ENCODE data around the gene RHOC. TPM values are rescaled to one million over a fixed set of nuclear protein-coding genes. Genes with fewer than 3 reads are reported as not detected.

The RHOC gene
- total RNA-seq, 4 donors from 2014 or later = 222 to 374 (median 324) TPM

- TF ChIP-seq EP300 (IDR thresholded peaks at IDR 0.05) = no peak
- TF ChIP-seq CTCF (IDR thresholded peaks at IDR 0.05) = no peak
- TF ChIP-seq POLR2AphosphoS5 (IDR thresholded peaks at IDR 0.05) = no peak
- TF ChIP-seq POLR2A (IDR thresholded peaks at IDR 0.05; ENCODE audit: low read depth) = no peak
- H3K36me3 ChIP-seq = peaks cover 0 to 5% (median 0%) of the 10 kb centered on the region in 4 donors
- WGBS = 84% methylated on average over 11 of the region's 11 CpGs
- no peaks in the 10 kb centered on the region for H3K27me3 ChIP-seq
- no peak for DNase-seq (ENCODE audit: extremely low spot score)
- H3K4me1 ChIP-seq = peaks cover 22 to 42% (median 31%) of the 10 kb centered on the region in 4 donors
- no peaks in the 10 kb centered on the region for H3K9me3 ChIP-seq
- intact Hi-C loops (cut with DNase I) = loop anchor here (10.0 kb wide), 1 partner anchor 333 kb away; no protein-coding TSS in a partner anchor
- H3K27ac ChIP-seq (replicated peaks in 1 of 4) = no peak overlapping the region
- no peak overlapping the region for H3K4me3 ChIP-seq
Observed at GRCh38 chr1:112711670-112712069, 4.7 kb upstream of the RHOC start.

DNA sequence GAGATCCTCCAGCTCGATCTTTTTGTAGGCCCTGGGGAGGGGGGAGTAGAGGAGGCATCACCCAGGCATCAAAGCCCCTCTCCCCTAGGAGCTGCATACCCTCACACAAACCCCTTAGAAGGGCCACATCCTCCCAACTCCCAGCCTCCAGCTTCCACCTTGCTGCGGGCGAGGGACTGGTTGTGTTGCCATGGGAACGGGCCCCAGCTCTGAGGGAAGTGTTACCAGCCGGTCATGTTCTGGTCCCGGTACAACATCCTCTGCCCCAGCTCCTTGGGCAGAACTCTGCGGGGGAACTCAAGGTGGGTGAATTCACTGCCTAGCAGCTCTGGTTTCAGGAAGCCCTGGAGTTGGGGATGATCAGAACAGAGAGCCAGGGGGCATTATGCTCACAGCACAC is 4.1 kb upstream of the RHOC start:
- TF ChIP-seq POLR2AphosphoS5 (IDR thresholded peaks at IDR 0.05) = no peak
- no peak for TF ChIP-seq EP300 (IDR thresholded peaks at IDR 0.05)
- no peak for TF ChIP-seq POLR2A (IDR thresholded peaks at IDR 0.05; ENCODE audit: low read depth)
- no peak for TF ChIP-seq CTCF (IDR thresholded peaks at IDR 0.05)
- WGBS = 78% methylated on average over 6 of the region's 7 CpGs
- no peak for DNase-seq (ENCODE audit: extremely low spot score)
- Histone ChIP-seq H3K27me3 (no peaks in the 10 kb centered on the region), H3K36me3 (peaks cover 0 to 5% (median 0%) of the 10 kb centered on the region in 4 donors), H3K4me3 (no peak overlapping the region), H3K4me1 (peaks cover 22 to 36% (median 30%) of the 10 kb centered on the region in 4 donors), H3K9me3 (no peaks in the 10 kb centered on the region), H3K27ac (replicated peaks in 1 of 4) (no peak overlapping the region)
- intact Hi-C loops (cut with DNase I) = loop anchor here (10.0 kb wide), 1 partner anchor 334 kb away; no protein-coding TSS in a partner anchor

GRCh38 chr1:112710586-112710985 is 3.7 kb upstream of the RHOC start:
- intact Hi-C loops (cut with DNase I) = loop anchor here (10.0 kb wide), 1 partner anchor 334 kb away; no protein-coding TSS in a partner anchor
- H3K4me1 ChIP-seq = peaks cover 26 to 36% (median 30%) of the 10 kb centered on the region in 4 donors
- no peak overlapping the region for H3K27ac ChIP-seq (replicated peaks in 1 of 4)
- WGBS = 95% methylated on average over 3 of the region's 3 CpGs
- TF ChIP-seq CTCF (IDR thresholded peaks at IDR 0.05) = no peak
- no peak for TF ChIP-seq POLR2AphosphoS5 (IDR thresholded peaks at IDR 0.05)
- no peak for TF ChIP-seq EP300 (IDR thresholded peaks at IDR 0.05)
- no peak for TF ChIP-seq POLR2A (IDR thresholded peaks at IDR 0.05; ENCODE audit: low read depth)
- H3K9me3 ChIP-seq = no peaks in the 10 kb centered on the region
- H3K4me3 ChIP-seq = no peak overlapping the region
- DNase-seq (ENCODE audit: extremely low spot score) = no peak
- peaks cover 0 to 5% (median 0%) of the 10 kb centered on the region in 4 donors for H3K36me3 ChIP-seq
- no peaks in the 10 kb centered on the region for H3K27me3 ChIP-seq

- peaks cover 30 to 39% (median 32%) of the 10 kb centered on the region in 4 donors for H3K4me1 ChIP-seq
- 90% methylated on average over 7 of the region's 7 CpGs for WGBS
- no peak overlapping the region for H3K27ac ChIP-seq (replicated peaks in 1 of 4)
- no peaks in the 10 kb centered on the region for H3K9me3 ChIP-seq
- peaks cover 0 to 5% (median 0%) of the 10 kb centered on the region in 4 donors for H3K36me3 ChIP-seq
- TF ChIP-seq CTCF (IDR thresholded peaks at IDR 0.05) (no peak), POLR2AphosphoS5 (IDR thresholded peaks at IDR 0.05) (no peak), POLR2A (IDR thresholded peaks at IDR 0.05; ENCODE audit: low read depth) (no peak), EP300 (IDR thresholded peaks at IDR 0.05) (no peak)
- H3K4me3 ChIP-seq = no peak overlapping the region
- no peaks in the 10 kb centered on the region for H3K27me3 ChIP-seq
- intact Hi-C loops (cut with DNase I) = loop anchor here (10.0 kb wide), 1 partner anchor 335 kb away; no protein-coding TSS in a partner anchor
- no peak for DNase-seq (ENCODE audit: extremely low spot score)
Observed at GRCh38 chr1:112710159-112710558, 3.2 kb upstream of the RHOC start.

DNA sequence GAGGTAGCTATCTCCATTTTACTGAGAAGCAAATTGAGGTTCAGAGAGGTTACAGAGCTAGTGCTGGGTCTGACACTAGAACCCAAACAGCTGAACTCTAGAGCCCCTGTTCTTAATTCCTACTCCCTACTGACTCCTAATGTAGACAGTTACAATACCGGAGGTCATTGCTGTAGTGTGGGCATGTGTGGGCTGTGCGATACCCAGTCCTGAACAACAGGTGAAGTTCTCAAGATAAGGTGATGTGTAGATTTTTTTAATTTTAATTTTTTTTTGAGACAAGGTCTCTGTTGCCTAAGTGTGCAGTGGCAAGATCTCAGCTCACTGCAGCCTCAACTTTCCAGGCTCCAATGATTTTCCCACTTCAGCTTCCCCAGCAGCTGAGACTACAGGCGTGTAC is 1.6 kb upstream of the RHOC start:
- H3K4me1 ChIP-seq = peaks cover 30 to 39% (median 33%) of the 10 kb centered on the region in 4 donors
- 98% methylated on average over 3 of the region's 3 CpGs for WGBS
- no peak overlapping the region for H3K4me3 ChIP-seq
- intact Hi-C loops (cut with DNase I) = loop anchor here (5.0 to 10.0 kb wide), 3 partner anchors 36 to 316 kb away; partner anchors contain the start of gene MOV10
- H3K36me3 ChIP-seq = peaks cover 0 to 12% (median 2%) of the 10 kb centered on the region in 4 donors
- no peaks in the 10 kb centered on the region for H3K9me3 ChIP-seq
- TF ChIP-seq POLR2AphosphoS5 (IDR thresholded peaks at IDR 0.05) = no peak
- no peak for TF ChIP-seq CTCF (IDR thresholded peaks at IDR 0.05)
- no peak for TF ChIP-seq EP300 (IDR thresholded peaks at IDR 0.05)
- no peak for TF ChIP-seq POLR2A (IDR thresholded peaks at IDR 0.05; ENCODE audit: low read depth)
- no peak overlapping the region for H3K27ac ChIP-seq (replicated peaks in 1 of 4)
- DNase-seq (ENCODE audit: extremely low spot score) = no peak
- H3K27me3 ChIP-seq = no peaks in the 10 kb centered on the region
